ENCODE results near the gene GALNT18.

- TF ChIP-seq POLR2A (IDR thresholded peaks at IDR 0.05) = no peak
- TF ChIP-seq CTCF (IDR thresholded peaks at IDR 0.05) = no peak
- TF ChIP-seq POLR2AphosphoS5 (IDR thresholded peaks at IDR 0.05) = no peak
Observed at GRCh38 chr11:11580012-11580411, 41.8 kb downstream of the GALNT18 start.

Data from prostate gland (tissue), 2 donors.